Cerebellar nuclear complex (tissue), 1 donor: ENCODE data around the gene SEC11C.
"Not testable (repeated sequence)": the region's sequence is repeated elsewhere in the genome, so short reads cannot be mapped to it uniquely, and the experiment has no call there.

Experiments used
- DNase-seq, 2 experiments: peaks; one replicate each; lab custom pipeline; 2025; lab: John Stamatoyannopoulos, UW

SEC11C gene

DNA sequence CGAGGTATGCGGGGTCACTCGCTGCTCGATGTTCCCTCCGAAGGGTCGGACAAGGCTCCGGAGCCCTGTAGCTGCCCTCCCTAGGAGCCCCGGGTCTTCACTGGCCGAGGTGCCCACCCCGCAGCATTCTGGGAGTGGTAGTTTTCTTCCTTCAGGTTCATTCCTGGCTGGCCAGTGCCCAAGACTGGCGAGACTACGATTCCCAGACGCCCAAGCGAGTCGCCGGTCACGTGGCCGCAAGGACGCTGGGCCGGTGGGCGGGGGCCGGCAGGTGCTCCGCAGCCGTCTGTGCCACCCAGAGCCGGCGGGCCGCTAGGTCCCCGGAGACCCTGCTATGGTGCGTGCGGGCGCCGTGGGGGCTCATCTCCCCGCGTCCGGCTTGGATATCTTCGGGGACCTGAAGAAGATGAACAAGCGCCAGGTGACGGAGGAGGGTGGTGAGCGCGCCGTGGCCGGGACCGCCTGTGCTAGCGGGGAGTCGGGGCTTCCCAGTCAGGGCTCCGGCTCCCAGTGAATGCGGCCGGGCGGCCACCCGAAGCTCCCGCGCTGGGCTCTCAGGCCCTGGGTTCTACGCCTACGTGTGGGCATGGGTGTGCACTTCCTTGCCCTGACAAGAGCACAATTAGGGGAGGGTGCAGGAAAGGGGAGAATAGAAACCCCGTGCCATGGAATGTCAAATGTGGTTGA, at the start of gene SEC11C:
SEC11C (plus strand) TSS at position 270 of the 687 bp plus-strand sequence; CDS start at position 335, 65 bp downstream.
- peak; percentile 60 to 95 for DNase-seq

DNA sequence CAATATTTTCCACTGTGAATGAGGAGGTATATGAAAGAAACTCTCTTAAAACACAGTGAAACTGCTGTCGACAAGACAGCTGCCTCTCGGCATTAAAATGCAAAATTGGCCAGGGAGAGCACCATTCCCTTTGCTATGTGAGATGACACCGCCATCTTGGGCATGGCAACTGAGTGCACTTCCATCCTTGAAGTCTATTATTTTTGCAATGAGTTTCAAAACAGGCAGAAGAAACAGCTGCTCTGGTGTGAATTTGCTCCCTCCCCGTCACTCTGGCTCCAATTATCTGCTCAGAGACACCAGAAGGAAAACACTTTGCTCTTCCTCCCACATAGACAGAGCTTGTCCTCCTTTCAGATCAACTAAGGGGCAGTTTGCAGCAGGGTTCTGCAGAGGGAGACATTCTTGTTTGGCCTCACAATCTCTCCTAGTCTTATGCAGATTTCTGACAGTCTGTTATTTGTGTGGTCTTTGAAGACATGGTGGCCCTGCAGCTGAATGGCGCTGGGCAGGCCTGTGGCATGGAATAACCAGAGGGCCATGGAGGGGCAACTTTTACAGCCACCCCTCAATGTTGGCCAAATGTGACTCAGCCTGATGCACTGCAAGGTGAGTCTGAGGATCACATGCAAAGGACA, 48.6 kb upstream of the SEC11C start:
- no peak for DNase-seq

DNA sequence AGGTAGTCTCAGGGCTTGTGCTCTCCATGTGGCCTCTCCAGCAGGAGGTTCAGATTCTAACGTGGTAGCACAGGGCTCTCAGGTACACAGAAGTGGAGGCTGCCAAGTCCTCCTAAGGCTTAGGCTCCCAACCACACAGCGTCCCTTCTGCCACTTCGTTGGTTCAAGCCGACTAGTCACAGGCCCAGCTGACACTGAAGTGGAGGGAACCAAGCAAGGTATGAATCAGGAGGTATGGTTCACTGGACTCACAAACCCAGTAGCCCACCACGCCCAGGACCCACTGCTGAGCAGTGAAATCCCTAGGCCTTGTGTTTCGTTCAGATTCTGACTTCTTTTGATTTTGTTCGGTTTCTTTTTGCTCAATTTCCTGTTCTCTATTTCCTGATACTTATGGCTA, 46.0 kb upstream of the SEC11C start:
- DNase-seq = no peak

DNA sequence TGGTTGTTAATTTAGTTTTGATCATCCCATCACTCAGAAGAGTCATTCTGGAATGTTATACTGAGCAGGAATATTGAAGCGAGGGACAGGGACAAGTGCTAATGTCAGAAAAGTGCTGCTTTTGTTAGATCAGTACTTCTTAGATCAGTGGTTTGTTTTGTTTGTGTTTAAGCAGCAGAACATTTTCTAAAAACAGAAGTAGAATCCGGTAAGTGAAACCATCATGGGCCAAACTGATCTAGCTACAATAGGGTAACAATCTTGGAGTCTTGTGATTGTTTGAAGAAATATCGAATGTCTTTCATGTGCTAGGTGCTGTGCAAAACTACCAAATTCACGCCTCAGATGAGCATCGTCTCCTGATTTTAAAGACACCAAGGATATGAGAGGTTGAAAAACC, 45.1 kb upstream of the SEC11C start:
- DNase-seq = no peak

DNA sequence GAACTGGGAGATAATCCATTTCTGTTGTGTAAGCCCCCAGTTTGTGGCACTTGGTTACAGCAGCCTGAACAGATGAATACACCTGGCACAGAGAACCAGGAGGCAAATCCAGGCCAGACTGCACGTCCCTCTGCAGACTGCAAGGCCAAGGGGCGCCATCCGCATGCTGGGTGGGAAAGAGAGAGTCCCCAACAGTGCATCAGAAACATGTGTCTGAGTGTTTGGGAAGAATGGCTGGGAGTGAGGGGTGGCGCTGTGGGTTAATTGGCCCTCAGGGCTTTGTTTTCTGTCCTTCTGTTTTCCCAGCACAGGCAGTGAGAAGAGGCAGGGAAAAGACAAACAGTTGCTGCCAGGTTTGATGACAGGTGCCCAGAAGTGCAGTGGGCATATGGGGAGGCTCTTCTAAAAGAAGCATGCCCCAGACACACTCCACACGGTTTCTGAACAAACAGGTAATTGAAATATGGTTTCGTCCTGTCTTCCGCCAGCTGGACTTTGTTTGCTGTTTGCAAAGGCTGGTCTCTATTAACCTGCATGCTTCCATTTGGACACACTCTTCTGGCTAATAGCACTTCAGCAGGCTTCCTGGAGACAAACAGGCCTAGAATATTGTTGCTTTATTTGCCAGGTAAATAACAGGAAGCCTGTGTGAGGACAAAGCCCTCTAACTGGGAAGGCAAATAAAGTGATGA, 43.4 kb upstream of the SEC11C start:
- peak; percentile 3 to 56 for DNase-seq

DNA sequence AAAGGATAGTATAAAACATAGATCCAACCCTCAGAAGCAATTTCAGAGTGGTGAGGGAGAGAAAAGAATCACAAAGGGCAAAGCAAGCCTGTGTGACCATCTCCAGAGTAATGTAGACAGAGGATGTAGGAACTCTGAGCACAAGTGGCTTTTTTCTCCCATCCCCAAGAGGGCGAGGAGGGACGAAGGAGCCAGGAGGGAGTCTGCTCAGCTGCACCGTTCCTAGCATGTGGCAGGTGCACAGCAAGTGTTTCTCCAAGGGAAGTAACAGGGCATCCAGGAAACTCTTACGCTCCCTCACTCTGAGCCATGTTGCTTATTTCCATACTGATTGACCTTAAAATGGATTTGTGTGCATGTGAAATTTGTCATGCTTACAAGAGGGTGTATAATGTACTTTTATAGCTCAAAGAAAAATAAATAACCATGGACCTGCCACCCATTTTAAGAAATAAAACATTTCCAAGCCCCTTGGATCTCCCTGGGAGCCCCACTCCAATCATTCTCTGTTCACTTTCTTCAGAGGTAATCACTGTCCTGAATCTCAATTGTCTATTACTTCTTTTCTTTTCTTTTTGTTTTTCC, 37.8 kb upstream of the SEC11C start:
- no peak for DNase-seq

- no peak for DNase-seq
These were observed 30.3 kb upstream of the SEC11C start for GRCh38 chr18:59109375-59109774.

DNA sequence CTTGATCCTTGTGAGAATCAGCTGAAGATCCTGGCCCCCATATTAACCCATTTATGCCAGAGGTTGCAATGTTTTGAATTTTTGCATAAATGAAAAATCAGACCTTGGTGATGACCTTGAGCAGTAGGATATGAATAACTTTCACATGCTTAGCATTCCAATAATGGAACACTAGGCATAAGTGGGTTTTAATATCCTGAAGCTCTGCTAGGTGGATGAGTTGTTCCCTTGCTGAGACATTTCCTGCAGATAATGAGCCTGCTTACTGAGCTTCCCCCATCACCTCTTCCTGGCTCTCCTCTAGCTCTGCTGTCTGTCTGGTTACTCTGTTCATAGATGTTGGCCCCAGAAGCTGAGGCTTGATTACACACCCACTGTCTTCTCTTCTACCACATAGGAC, 25.5 kb upstream of the SEC11C start:
- no peak for DNase-seq

DNA sequence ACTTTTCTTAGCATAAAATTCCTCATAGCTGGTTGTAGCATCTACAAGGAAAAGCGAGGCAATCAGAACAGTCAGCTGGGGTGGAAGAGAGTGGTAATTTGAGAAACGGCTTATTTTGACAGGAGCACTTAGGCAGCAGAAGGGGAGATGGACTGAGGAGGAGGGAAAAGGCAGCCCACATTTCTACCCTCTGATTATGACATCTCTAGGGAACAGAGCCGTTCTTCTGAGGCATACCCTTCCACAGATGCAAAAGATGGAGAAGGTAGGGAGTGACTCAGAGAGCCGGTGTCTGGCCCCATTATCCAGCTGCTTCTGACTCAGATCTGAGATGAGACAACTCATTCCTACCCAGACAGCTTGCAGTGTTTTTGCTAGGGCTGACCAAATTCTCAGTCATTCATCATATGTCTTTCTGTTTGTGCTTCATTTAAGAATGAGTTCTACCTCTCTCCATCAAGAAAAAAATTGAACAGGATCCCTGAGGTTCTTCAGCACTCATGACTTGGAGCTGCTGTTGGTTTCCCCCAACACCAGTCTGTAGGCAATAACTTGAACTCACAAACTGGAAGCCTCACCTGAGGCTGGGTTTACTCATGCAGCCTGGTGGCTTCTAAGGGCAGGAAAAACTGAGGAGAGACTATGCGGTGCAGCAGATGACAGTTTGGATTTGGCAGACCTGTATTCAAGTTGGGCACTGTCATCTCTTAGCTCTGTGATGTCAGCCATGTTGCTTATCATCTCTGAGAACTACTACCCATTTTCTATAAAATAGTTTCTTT, 15.9 kb upstream of the SEC11C start:
- DNase-seq = no peak

DNA sequence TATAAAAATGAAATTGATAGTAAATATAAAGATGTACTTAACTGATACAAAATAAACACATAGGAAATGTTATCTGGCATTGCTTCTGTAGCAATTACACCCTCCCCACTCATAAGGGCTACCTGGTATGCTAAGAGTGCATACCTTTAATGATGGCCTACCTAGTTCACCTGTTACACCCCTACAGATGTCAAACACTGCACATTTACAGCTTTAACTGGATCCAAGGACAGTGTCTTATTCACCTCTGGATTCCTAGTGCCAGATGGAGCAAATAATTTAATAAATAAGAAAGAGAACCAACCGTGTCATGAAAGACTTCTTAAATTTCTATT, 15.3 kb upstream of the SEC11C start:
- no peak for DNase-seq

GRCh38 chr18:59127047-59127446, 12.6 kb upstream of the SEC11C start:
- no peak for DNase-seq

GRCh38 chr18:59129951-59130703, 9.6 kb upstream of the SEC11C start:
- DNase-seq = no peak

- no peak for DNase-seq
These were observed 6.7 kb upstream of the SEC11C start for GRCh38 chr18:59132810-59133465.

DNA sequence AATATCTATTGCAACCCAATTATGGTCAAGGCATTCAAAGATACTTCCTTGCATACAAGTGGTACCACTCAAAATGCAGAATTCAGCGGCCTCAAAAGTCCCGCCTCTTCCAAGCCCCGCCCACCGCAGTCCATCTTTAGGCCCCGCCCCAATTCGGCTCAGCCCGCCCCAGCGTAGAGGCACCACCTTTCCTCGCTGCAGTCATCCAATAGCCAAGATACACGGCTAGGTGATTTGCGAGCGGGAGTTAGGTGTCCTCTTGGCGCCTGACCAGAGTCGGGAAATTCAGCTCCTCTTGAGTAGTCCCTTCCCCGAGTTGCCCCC, 431 bp upstream of the SEC11C start:
- peak; percentile 65 to 92 for DNase-seq

DNA sequence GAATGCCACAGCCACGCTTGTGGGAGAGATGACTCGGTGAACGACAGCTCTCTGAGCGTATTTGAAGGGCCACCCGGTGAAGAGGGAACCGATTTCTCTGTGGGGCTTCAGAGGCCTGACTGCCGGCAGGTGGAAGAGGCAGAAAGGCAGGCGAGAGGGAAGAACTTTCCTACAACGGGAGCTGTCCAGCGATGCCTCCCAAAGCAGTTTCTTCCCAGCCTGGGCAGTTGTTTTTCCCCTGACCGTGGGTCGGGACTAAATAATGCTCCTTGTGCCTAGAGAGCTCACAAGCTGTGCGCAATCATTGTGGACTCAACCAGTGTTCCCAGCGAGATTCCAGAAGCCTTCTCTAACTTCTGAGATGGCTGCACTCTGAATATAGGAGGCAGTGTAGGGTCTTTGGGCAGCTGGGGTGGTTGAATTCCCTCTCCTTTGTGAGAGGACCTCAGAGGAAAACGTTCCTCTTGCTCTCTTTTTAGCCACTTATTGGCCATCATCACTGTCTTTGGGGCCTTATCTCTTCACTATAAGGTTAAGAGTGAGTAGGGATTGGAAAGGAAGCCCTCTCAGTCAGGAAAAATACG, 710 bp downstream of the SEC11C start:
- DNase-seq = no peak

- DNase-seq = no peak
These were observed 1.8 kb downstream of the SEC11C start for GRCh38 chr18:59141294-59142068.

DNA sequence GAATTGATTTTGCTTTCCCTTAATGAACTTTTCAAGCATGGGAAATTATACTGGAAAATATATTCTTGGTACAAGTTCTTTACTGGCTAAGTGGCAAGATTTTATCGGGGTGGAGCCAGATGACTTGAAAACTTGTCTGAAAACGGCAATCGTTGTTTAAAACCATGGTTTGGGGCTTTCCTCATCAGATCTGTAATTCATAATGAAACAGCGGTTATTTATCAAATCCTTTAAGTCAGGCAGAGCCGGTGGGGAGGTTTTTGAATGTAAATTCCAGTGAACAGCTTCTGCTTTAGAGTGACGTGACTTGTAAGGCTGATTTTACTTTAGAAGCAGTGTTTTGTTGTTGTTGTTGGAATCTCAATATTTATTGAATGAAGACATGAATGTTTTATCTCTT, 2.6 kb downstream of the SEC11C start:
- DNase-seq = no peak

DNA sequence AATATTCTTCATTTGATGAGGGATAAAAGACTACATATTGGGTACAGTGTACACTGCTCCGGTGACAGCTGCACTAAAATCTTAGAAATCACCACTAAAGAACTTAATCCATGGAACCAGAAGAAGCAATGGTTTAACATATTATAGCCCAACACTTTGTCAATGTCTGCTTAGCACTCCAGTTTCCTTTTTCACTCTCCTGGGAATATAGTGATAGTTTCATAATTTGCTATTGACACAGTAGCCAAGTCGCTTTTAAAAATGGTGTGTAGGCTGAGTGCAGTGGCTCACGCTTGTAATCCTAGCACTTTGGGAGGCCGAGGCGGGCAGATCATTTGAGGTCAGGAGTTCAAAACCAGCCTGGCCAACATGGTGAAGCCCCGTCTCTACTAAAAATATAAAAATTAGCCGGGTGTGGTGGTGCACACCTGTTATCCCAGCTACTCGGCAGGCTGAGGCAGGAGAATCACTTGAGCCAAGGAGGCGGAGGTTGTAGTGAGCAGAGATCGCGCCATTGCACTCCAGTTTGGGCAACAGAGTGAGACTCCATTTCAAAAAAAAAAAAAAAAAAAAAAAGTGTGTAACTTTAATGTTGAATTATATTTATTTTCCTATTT, 3.2 kb downstream of the SEC11C start:
- DNase-seq = not testable (repeated sequence)

DNA sequence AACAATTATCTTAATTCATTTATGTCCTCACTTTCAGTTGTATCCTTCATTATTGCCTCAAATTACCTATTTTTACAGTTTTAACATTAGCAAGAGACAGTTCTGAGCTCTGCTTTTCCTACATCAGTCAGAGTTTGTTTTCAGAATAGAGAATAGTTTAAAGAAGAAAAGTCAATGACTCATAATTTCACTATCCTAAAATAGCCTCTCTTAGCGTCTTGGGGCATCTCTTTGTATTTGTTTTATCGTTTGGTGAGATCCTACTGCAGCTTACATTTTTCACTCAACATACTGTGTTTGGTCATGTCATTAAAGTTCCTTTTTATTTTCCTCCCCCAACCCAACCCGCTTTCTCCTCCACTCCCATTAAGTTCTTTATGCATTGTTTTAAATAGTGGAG, 3.8 kb downstream of the SEC11C start:
- DNase-seq = no peak
